K562 (cell line): ENCODE measurements around the gene SEPTIN1. TPM values are rescaled to one million over a fixed set of nuclear protein-coding genes. Genes with fewer than 3 reads are reported as not detected.

Experiments used
- CHD2 ChIP-seq: IDR thresholded peaks from 2 replicates; pipeline ENCODE4 v1.6.1; 2011; ENCODE audit warnings: low read depth, low read length
- ETV1 ChIP-seq: fragments of 450-650 bp; conservative IDR thresholded peaks from 2 replicates; pipeline ENCODE4 v1.6.1; 2016; ENCODE audit warnings: missing genetic modification characterization, control low read depth, low read depth, missing compliant biosample characterization
- POLR2A ChIP-seq: fragments of 450-650 bp; conservative IDR thresholded peaks from 2 replicates; pipeline ENCODE4 v1.6.1; 2016
- PURB ChIP-seq: sonication (generic); formaldehyde crosslinking; IDR thresholded peaks from 2 replicates; pipeline ENCODE4 v1.9.0; 2021; ENCODE audit warnings: low read depth, mild to moderate bottlenecking, missing genetic modification reagents
- polyA plus RNA-seq, 8 experiments: library from polyadenylated mRNA; depleted of rRNA in 4 of 8; stranded (reverse) in 5 of 8; unstranded in 3 of 8; fragments of >200 nt; fragmentation: Nextera tagmentation in 2 of 8; fragmentation: Illumina TruSeq in 1 of 8; extraction: Ambion mirVana in 2 of 8; extraction: Trizol in 1 of 8; gene quantifications; 2 replicates each; pipeline versions ENCODE4 v1.2.1 to v1.2.3, GENCODE V29; 2011 to 2014; ENCODE audit warnings: inconsistent platforms in 1 of 8, missing spikeins in 1 of 8
- total RNA-seq, 7 experiments: library from RNA; depleted of rRNA in 6 of 7; stranded (reverse); fragments of >200 nt in 6 of 7; fragmentation: Illumina TruSeq in 2 of 7; extraction: Trizol in 2 of 7; gene quantifications; 2 replicates each; pipeline versions ENCODE4 v1.2.1 to v1.2.3, GENCODE V29; 2011 to 2021; ENCODE audit warnings: low replicate concordance in 1 of 7
- TF ChIP-seq, protein P1 (sequence below): fragments of 200-800 bp; sonication (Bioruptor generic); IDR thresholded peaks from 2 replicates; pipeline ENCODE4 v1.6.1; 2017; ENCODE audit warnings: missing genetic modification characterization, missing compliant biosample characterization
- TF ChIP-seq, protein P2 (sequence below): sonication (generic); formaldehyde crosslinking; IDR thresholded peaks from 2 replicates; pipeline ENCODE4 v1.8.1; 2023; ENCODE audit warnings: missing genetic modification reagents, mild to moderate bottlenecking, borderline replicate concordance
- TF ChIP-seq, protein P3 (sequence below), 2 experiments: IDR thresholded peaks in 1 of 2; conservative IDR thresholded peaks in 1 of 2; 2 replicates each; pipeline ENCODE4 v1.6.1; 2016; ENCODE audit warnings: low read depth in 2 of 2, mild to moderate bottlenecking in 1 of 2, missing compliant biosample characterization in 1 of 2, missing genetic modification characterization in 1 of 2, moderate library complexity in 1 of 2
- TF ChIP-seq, protein P4 (sequence below): IDR thresholded peaks from 3 replicates; pipeline ENCODE4 v1.6.1; 2011; ENCODE audit warnings: borderline replicate concordance, mild to moderate bottlenecking; ENCODE audit not compliant: insufficient read length, insufficient read depth

SEPTIN1 gene
- total and polyA plus RNA-seq, 9 of the 15 experiments (the other 6 are each of a cell fraction or from before 2014, with no cell fraction given) = 0.23 to 5.6 (median 1.7) TPM; not detected in 1

DNA sequence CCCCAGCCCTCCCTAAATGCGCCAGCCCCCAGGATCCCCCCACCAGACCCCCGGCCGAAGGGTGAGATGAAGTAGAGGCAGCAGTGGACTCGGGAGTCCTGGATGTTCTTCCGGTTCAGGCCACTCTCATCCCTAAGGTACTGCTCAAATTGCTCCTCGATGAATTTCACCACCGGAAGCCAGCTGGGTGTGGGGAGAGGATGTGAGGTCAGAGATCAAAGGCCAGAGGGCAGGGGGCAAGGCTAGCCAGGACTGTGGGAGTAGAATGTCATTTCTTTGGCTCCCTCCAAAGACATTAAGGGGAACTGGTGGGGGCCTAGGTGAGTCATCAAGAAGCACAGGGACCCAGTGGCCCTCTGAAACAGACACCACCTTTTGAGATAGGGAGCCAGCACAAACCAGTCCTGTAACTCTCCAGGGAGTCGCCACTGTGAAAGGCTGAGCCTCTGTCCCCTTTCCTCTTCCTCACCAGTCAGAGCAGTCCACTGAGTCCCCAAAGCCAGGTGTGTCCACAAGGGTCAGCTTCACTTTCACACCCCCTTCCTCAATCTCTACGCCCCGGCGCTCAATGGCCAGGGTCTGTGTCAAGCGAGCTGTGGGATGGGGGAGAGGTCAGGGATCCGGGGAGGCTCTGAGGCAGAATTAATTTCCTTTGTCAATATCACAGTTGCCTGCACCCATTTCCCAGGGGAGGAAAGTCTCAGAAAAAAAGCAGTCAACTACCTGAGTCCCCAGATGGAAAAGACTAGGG lies 895 bp downstream of the SEPTIN1 start (continued):
- TF ChIP-seq CHD2 = peak; percentile 44; the same call in 1 of the 2 replicates
- TF ChIP-seq, protein P1, sequence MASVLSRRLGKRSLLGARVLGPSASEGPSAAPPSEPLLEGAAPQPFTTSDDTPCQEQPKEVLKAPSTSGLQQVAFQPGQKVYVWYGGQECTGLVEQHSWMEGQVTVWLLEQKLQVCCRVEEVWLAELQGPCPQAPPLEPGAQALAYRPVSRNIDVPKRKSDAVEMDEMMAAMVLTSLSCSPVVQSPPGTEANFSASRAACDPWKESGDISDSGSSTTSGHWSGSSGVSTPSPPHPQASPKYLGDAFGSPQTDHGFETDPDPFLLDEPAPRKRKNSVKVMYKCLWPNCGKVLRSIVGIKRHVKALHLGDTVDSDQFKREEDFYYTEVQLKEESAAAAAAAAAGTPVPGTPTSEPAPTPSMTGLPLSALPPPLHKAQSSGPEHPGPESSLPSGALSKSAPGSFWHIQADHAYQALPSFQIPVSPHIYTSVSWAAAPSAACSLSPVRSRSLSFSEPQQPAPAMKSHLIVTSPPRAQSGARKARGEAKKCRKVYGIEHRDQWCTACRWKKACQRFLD (CRISPR knock-in tag) = peak; percentile 76; the same call in 1 of the 2 replicates
- TF ChIP-seq POLR2A = peak; percentile 77
- no peak for TF ChIP-seq PURB
- peak; percentile 77 for TF ChIP-seq ETV1 (tag)
- TF ChIP-seq, protein P2, sequence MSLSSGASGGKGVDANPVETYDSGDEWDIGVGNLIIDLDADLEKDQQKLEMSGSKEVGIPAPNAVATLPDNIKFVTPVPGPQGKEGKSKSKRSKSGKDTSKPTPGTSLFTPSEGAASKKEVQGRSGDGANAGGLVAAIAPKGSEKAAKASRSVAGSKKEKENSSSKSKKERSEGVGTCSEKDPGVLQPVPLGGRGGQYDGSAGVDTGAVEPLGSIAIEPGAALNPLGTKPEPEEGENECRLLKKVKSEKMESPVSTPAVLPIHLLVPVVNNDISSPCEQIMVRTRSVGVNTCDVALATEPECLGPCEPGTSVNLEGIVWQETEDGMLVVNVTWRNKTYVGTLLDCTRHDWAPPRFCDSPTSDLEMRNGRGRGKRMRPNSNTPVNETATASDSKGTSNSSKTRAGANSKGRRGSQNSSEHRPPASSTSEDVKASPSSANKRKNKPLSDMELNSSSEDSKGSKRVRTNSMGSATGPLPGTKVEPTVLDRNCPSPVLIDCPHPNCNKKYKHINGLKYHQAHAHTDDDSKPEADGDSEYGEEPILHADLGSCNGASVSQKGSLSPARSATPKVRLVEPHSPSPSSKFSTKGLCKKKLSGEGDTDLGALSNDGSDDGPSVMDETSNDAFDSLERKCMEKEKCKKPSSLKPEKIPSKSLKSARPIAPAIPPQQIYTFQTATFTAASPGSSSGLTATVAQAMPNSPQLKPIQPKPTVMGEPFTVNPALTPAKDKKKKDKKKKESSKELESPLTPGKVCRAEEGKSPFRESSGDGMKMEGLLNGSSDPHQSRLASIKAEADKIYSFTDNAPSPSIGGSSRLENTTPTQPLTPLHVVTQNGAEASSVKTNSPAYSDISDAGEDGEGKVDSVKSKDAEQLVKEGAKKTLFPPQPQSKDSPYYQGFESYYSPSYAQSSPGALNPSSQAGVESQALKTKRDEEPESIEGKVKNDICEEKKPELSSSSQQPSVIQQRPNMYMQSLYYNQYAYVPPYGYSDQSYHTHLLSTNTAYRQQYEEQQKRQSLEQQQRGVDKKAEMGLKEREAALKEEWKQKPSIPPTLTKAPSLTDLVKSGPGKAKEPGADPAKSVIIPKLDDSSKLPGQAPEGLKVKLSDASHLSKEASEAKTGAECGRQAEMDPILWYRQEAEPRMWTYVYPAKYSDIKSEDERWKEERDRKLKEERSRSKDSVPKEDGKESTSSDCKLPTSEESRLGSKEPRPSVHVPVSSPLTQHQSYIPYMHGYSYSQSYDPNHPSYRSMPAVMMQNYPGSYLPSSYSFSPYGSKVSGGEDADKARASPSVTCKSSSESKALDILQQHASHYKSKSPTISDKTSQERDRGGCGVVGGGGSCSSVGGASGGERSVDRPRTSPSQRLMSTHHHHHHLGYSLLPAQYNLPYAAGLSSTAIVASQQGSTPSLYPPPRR (CRISPR knock-in tag) = no peak
- TF ChIP-seq, protein P3, sequence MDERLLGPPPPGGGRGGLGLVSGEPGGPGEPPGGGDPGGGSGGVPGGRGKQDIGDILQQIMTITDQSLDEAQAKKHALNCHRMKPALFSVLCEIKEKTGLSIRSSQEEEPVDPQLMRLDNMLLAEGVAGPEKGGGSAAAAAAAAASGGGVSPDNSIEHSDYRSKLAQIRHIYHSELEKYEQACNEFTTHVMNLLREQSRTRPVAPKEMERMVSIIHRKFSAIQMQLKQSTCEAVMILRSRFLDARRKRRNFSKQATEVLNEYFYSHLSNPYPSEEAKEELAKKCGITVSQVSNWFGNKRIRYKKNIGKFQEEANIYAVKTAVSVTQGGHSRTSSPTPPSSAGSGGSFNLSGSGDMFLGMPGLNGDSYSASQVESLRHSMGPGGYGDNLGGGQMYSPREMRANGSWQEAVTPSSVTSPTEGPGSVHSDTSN (CRISPR knock-in tag; IDR thresholded peaks at IDR 0.05; ENCODE audit: low read depth) = no peak
- TF ChIP-seq, protein P3 (tag; conservative IDR thresholded peaks at IDR 0.05; ENCODE audit: low read depth) = no peak
- TF ChIP-seq, protein P4, sequence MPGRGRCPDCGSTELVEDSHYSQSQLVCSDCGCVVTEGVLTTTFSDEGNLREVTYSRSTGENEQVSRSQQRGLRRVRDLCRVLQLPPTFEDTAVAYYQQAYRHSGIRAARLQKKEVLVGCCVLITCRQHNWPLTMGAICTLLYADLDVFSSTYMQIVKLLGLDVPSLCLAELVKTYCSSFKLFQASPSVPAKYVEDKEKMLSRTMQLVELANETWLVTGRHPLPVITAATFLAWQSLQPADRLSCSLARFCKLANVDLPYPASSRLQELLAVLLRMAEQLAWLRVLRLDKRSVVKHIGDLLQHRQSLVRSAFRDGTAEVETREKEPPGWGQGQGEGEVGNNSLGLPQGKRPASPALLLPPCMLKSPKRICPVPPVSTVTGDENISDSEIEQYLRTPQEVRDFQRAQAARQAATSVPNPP = no peak
